Measurements from ENCODE around the gene CTSO. TPM values are rescaled to one million over a fixed set of nuclear protein-coding genes. Genes with fewer than 3 reads are reported as not detected.

The CTSO gene
- total RNA-seq, 2 donors from 2014 or later: 10.9 to 13.7 TPM

GRCh38 chr4:155984106-155984797 lies 30.6 kb upstream of the CTSO start:
- no peaks in the 10 kb centered on the region for H3K27me3 ChIP-seq
- no peak overlapping the region for H3K4me3 ChIP-seq
- DNase-seq: no peak
- H3K9me3 ChIP-seq: no peaks in the 10 kb centered on the region
- 54 to 58% methylated on average over 4 of the region's 4 CpGs for WGBS, 2 donors
- TF ChIP-seq POLR2A (IDR thresholded peaks at IDR 0.05) (no peak), CTCF (IDR thresholded peaks at IDR 0.05) (no peak)
- ATAC-seq: no peak
- H3K36me3 ChIP-seq (replicated peaks in 1 of 2; ENCODE audit: insufficient read depth in 1 of 2, low read depth in 2 of 2): no peaks in the 10 kb centered on the region
- intact Hi-C loops (cut with DNase I): no loop called here
- H3K4me1 ChIP-seq: no peaks in the 10 kb centered on the region
- H3K27ac ChIP-seq: no peak overlapping the region

GRCh38 chr4:155982736-155983385 lies 29.2 kb upstream of the CTSO start:
- intact Hi-C loops (cut with DNase I): no loop called here
- no peaks in the 10 kb centered on the region for H3K27me3 ChIP-seq
- ATAC-seq (no peak), DNase-seq (no peak)
- 20 to 26% methylated on average over 2 of the region's 2 CpGs for WGBS, 2 donors
- no peaks in the 10 kb centered on the region for H3K4me1 ChIP-seq
- no peaks in the 10 kb centered on the region for H3K9me3 ChIP-seq
- TF ChIP-seq CTCF (IDR thresholded peaks at IDR 0.05) (no peak), POLR2A (IDR thresholded peaks at IDR 0.05) (no peak)
- no peak overlapping the region for H3K4me3 ChIP-seq
- no peak overlapping the region for H3K27ac ChIP-seq
- no peaks in the 10 kb centered on the region for H3K36me3 ChIP-seq (replicated peaks in 1 of 2; ENCODE audit: insufficient read depth in 1 of 2, low read depth in 2 of 2)

GRCh38 chr4:155978810-155979209 lies 25.1 kb upstream of the CTSO start:
- Histone ChIP-seq H3K27me3 (no peaks in the 10 kb centered on the region), H3K4me1 (no peaks in the 10 kb centered on the region), H3K9me3 (no peaks in the 10 kb centered on the region), H3K4me3 (no peak overlapping the region), H3K36me3 (replicated peaks in 1 of 2; ENCODE audit: insufficient read depth in 1 of 2, low read depth in 2 of 2) (no peaks in the 10 kb centered on the region), H3K27ac (no peak overlapping the region)
- ATAC-seq (no peak), DNase-seq (no peak)
- TF ChIP-seq POLR2A (IDR thresholded peaks at IDR 0.05): no peak
- TF ChIP-seq CTCF (IDR thresholded peaks at IDR 0.05): no peak
- 69 to 81% methylated on average over 4 of the region's 4 CpGs for WGBS, 2 donors
- intact Hi-C loops (cut with DNase I): no loop called here

GRCh38 chr4:155975511-155975910 lies 21.8 kb upstream of the CTSO start:
- intact Hi-C loops (cut with DNase I): no loop called here
- Histone ChIP-seq H3K4me3 (no peak overlapping the region), H3K27me3 (no peaks in the 10 kb centered on the region), H3K4me1 (no peaks in the 10 kb centered on the region), H3K9me3 (no peaks in the 10 kb centered on the region), H3K27ac (no peak overlapping the region), H3K36me3 (replicated peaks in 1 of 2; ENCODE audit: insufficient read depth in 1 of 2, low read depth in 2 of 2) (no peaks in the 10 kb centered on the region)
- DNase-seq (no peak), ATAC-seq (no peak)
- TF ChIP-seq CTCF (IDR thresholded peaks at IDR 0.05): no peak
- no peak for TF ChIP-seq POLR2A (IDR thresholded peaks at IDR 0.05)
- WGBS, 2 donors: 97 to 100% methylated on average over 2 of the region's 2 CpGs

GRCh38 chr4:155974996-155975395 lies 21.3 kb upstream of the CTSO start:
- H3K4me1 ChIP-seq: no peaks in the 10 kb centered on the region
- H3K27ac ChIP-seq: no peak overlapping the region
- WGBS, 2 donors: 6 to 17% methylated on average over 3 of the region's 3 CpGs
- H3K4me3 ChIP-seq: no peak overlapping the region
- intact Hi-C loops (cut with DNase I): no loop called here
- TF ChIP-seq CTCF (IDR thresholded peaks at IDR 0.05) (no peak), POLR2A (IDR thresholded peaks at IDR 0.05) (no peak)
- H3K27me3 ChIP-seq: no peaks in the 10 kb centered on the region
- ATAC-seq (no peak), DNase-seq (no peak)
- H3K9me3 ChIP-seq: no peaks in the 10 kb centered on the region
- H3K36me3 ChIP-seq (replicated peaks in 1 of 2; ENCODE audit: insufficient read depth in 1 of 2, low read depth in 2 of 2): no peaks in the 10 kb centered on the region
